Smooth muscle cell (in vitro differentiated cells): ENCODE data around the gene VPS13D. TPM values are rescaled to one million over a fixed set of nuclear protein-coding genes. Genes with fewer than 3 reads are reported as not detected.

Experiments used
- DNase-seq: peaks from one replicate; lab custom pipeline; 2025; ENCODE audit not compliant: unreplicated experiment; lab: John Stamatoyannopoulos, UW
- H2AFZ ChIP-seq: fragments of 200-600 bp; sonication (generic); 2 replicates; pipeline ENCODE4 v1.6.0; 2016; ENCODE audit warnings: antibody characterized with exemption, low read depth, mild to moderate bottlenecking
- H3F3A ChIP-seq: fragments of 200-600 bp; sonication (generic); 2 replicates; pipeline ENCODE4 v1.6.0; 2017; ENCODE audit warnings: antibody characterized with exemption, low read depth
- H3K27ac ChIP-seq: fragments of 200-600 bp; sonication (generic); 2 replicates; pipeline ENCODE4 v1.5.1; 2016; ENCODE audit warnings: low read depth, mild to moderate bottlenecking
- H3K27me3 ChIP-seq: fragments of 200-600 bp; sonication (generic); 2 replicates; pipeline ENCODE4 v1.6.1; 2016; ENCODE audit warnings: low read depth, mild to moderate bottlenecking
- H3K36me3 ChIP-seq: fragments of 200-600 bp; sonication (generic); 2 replicates; pipeline ENCODE4 v1.5.1; 2016; ENCODE audit warnings: low read depth
- H3K4me1 ChIP-seq: fragments of 200-600 bp; sonication (generic); 2 replicates; pipeline ENCODE4 v1.5.1; 2016; ENCODE audit warnings: low read depth
- H3K4me2 ChIP-seq: fragments of 200-600 bp; sonication (generic); 2 replicates; pipeline ENCODE4 v1.6.0; 2016; ENCODE audit warnings: mild to moderate bottlenecking
- H3K4me3 ChIP-seq: fragments of 200-600 bp; sonication (generic); 2 replicates; pipeline ENCODE4 v1.5.1; 2016; ENCODE audit warnings: mild to moderate bottlenecking
- H3K79me2 ChIP-seq: fragments of 200-600 bp; sonication (generic); 2 replicates; pipeline ENCODE4 v1.6.0; 2016; ENCODE audit warnings: low read depth, mild to moderate bottlenecking
- H3K9ac ChIP-seq: fragments of 200-600 bp; sonication (generic); 2 replicates; pipeline ENCODE4 v1.6.0; 2016; ENCODE audit warnings: low read depth
- H3K9me3 ChIP-seq: fragments of 200-600 bp; sonication (generic); replicated peaks from 2 replicates; pipeline ENCODE4 v1.5.1; 2016; ENCODE audit warnings: low read depth
- H4K20me1 ChIP-seq: fragments of 200-600 bp; sonication (generic); 2 replicates; pipeline ENCODE4 v1.6.0; 2016; ENCODE audit warnings: low read depth
- WGBS: methylation state at CpG from one replicate; pipeline ENCODE4 v1.1.7; 2016; ENCODE audit warnings: low lambda C conversion rate; 5-methylcytosine and 5-hydroxymethylcytosine counted together
- polyA plus RNA-seq: library from polyadenylated mRNA; unstranded; fragments of >200 nt; fragmentation: Nextera tagmentation; extraction: Ambion mirVana; gene quantifications from 2 replicates; pipeline ENCODE4 v1.2.1, GENCODE V29; 2016
- total RNA-seq: library from RNA; depleted of rRNA; stranded (reverse); fragments of >200 nt; gene quantifications from 2 replicates; pipeline ENCODE4 v1.2.3, GENCODE V29; 2014
- TF ChIP-seq, protein P1 (sequence below): fragments of 200-600 bp; sonication (generic); IDR thresholded peaks from 2 replicates; pipeline ENCODE4 v1.5.1; 2017; ENCODE audit warnings: borderline replicate concordance, mild to moderate bottlenecking, antibody characterized with exemption; ENCODE audit not compliant: insufficient read depth, poor library complexity, severe bottlenecking

The VPS13D gene
- total and polyA plus RNA-seq, 2 experiments from 2014 or later = 3.5 to 20.0 TPM

GRCh38 chr1:12435639-12436344 lies 206.0 kb downstream of the VPS13D start:
- Histone ChIP-seq H3K4me3 (no peak overlapping the region), H3K36me3 (no peaks in the 10 kb centered on the region), H3K27ac (no peak overlapping the region), H4K20me1 (peaks cover 34% of the 10 kb centered on the region), H2AFZ (no peak overlapping the region), H3K79me2 (no peaks in the 10 kb centered on the region), H3F3A (peaks cover 6% of the 10 kb centered on the region), H3K27me3 (no peaks in the 10 kb centered on the region), H3K4me2 (no peak overlapping the region), H3K4me1 (peaks cover 6% of the 10 kb centered on the region), H3K9ac (no peak overlapping the region), H3K9me3 (no peaks in the 10 kb centered on the region)
- no peak for DNase-seq
- WGBS = 50% methylated on average over 8 of the region's 8 CpGs
- TF ChIP-seq, protein P1, sequence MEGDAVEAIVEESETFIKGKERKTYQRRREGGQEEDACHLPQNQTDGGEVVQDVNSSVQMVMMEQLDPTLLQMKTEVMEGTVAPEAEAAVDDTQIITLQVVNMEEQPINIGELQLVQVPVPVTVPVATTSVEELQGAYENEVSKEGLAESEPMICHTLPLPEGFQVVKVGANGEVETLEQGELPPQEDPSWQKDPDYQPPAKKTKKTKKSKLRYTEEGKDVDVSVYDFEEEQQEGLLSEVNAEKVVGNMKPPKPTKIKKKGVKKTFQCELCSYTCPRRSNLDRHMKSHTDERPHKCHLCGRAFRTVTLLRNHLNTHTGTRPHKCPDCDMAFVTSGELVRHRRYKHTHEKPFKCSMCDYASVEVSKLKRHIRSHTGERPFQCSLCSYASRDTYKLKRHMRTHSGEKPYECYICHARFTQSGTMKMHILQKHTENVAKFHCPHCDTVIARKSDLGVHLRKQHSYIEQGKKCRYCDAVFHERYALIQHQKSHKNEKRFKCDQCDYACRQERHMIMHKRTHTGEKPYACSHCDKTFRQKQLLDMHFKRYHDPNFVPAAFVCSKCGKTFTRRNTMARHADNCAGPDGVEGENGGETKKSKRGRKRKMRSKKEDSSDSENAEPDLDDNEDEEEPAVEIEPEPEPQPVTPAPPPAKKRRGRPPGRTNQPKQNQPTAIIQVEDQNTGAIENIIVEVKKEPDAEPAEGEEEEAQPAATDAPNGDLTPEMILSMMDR = no peak

DNA sequence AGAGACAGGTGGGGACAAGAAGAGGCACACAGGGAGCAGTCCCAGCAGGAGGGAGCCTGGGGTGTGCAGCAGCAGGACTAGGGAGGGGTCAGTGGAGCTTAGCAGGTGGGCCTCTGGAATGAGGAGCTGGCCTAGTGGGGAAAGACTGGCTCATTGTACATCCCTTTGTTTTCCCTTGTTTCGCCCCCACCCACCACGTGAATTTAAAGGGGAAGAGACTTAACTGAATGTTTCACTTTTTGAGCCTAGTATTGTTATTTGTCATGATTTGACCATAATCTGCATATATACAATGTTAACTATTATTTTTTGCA lies 206.5 kb downstream of the VPS13D start:
- Histone ChIP-seq H3F3A (peaks cover 6% of the 10 kb centered on the region), H3K4me3 (no peak overlapping the region), H3K27me3 (no peaks in the 10 kb centered on the region), H4K20me1 (peaks cover 34% of the 10 kb centered on the region), H3K9me3 (no peaks in the 10 kb centered on the region), H3K4me2 (no peak overlapping the region), H3K79me2 (no peaks in the 10 kb centered on the region), H3K4me1 (peaks cover 6% of the 10 kb centered on the region), H3K27ac (no peak overlapping the region), H3K36me3 (no peaks in the 10 kb centered on the region), H3K9ac (no peak overlapping the region), H2AFZ (no peak overlapping the region)
- DNase-seq = no peak
- TF ChIP-seq, protein P1 = no peak
- WGBS = 94% methylated on average over 2 of the region's 2 CpGs

DNA sequence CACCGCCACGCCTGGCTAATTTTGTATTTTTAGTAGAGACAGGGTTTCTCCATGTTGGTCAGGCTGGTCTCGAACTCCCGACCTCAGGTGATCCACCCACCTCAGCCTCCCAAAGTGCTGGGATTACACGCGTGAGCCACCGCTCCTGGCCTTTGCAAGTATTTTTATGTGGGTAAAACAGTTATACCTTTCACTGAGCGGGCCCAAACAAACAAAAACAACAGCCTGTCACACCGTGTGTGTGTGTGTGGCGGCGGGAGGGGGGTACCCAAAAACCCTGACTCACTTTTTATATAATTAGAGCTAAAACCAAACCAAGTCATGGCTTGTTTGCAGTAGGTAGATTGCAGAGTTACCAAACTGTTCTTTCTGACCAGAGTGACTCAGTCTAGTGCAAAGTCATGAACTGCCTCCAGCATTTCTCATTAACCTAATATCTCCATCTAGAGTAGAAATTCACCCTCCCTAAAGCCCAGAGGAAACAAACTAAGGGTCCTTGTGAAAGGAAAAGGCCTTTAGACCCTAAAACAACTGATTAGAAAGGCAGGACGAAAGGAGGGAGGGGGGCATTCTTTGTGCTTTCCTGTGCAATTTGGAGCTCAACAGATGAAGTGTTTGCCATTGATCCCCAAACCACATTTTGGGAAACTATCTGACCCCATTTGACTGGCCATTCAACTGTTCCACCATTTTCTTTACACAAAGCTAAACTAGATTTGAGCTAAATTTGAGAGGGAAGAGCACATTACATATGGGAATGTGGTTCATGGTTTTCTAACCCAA lies 207.2 kb downstream of the VPS13D start:
- WGBS = 85% methylated on average over 12 of the region's 12 CpGs
- no peak for DNase-seq
- peaks cover 6% of the 10 kb centered on the region for H3K4me1 ChIP-seq
- TF ChIP-seq, protein P1 = no peak
- H3K4me2 ChIP-seq = no peak overlapping the region
- peaks cover 6% of the 10 kb centered on the region for H3F3A ChIP-seq
- no peak overlapping the region for H3K9ac ChIP-seq
- no peaks in the 10 kb centered on the region for H3K36me3 ChIP-seq
- no peak overlapping the region for H3K4me3 ChIP-seq
- H3K9me3 ChIP-seq = no peaks in the 10 kb centered on the region
- H2AFZ ChIP-seq = no peak overlapping the region
- peaks cover 34% of the 10 kb centered on the region for H4K20me1 ChIP-seq
- no peaks in the 10 kb centered on the region for H3K79me2 ChIP-seq
- H3K27me3 ChIP-seq = no peaks in the 10 kb centered on the region
- no peak overlapping the region for H3K27ac ChIP-seq
